Stimulated activated CD8-positive, alpha-beta memory T cell treated with anti-CD3 and anti-CD28 coated beads, Interleukin-4, amount 100 ng/mL, for 4 hours (primary cell): ENCODE measurements around the gene NPIPA5.
"Not testable (repeated sequence)": the region's sequence is repeated elsewhere in the genome, so short reads cannot be mapped to it uniquely, and the experiment has no call there.

Source experiments
- DNase-seq, 2 donors: peaks; one replicate each; pipeline ENCODE4 v3.0.0-alpha.2; 2020; ENCODE audit warnings: low read depth in 2 of 2, low spot score in 1 of 2

Gene NPIPA5

GRCh38 chr16:15393025-15393424, 14.9 kb upstream of the NPIPA5 start:
- not testable (repeated sequence) for DNase-seq

GRCh38 chr16:15389916-15390315, 11.8 kb upstream of the NPIPA5 start:
- not testable (repeated sequence) for DNase-seq

DNA sequence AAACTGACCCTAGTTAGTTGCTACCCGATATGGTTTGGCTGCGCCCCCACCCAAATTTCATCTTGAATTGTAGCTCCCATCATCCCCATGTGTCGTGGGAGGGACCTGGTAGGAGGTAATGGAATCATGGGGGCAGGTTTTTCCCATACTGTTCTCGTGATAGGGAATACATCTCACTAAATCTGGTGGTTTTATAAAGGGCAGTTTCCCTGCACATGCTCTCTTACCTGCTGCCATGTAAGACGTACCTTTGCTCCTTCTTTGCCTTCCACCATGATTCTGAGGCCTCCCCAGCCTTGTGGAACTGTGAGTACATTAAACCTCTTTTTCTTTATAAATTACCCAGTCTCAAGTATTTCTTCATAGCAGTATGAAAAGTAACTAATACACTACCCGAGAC, 10.0 kb upstream of the NPIPA5 start:
- not testable (repeated sequence) for DNase-seq

DNA sequence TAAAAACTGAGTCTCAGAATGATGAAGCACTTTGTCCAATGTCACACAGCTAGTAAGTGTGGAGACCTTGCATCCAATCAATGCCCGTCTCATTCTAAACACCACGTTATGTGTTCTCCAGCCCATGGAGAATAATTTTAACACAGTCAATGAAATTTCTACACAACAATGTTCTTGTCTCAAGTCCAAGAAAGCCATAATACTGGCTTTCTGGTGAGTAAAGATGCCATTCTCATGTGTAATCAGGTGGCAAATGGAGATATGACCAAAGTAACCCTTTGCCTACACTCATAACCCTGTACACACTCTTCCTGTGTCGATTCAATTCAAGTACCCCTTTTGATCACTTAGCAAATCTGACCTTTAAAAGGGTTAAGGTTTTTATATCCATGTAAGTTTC, 4.7 kb upstream of the NPIPA5 start:
- not testable (repeated sequence) for DNase-seq

- not testable (repeated sequence) for DNase-seq
Observed at GRCh38 chr16:15357495-15357894, 20.6 kb downstream of the NPIPA5 start.

- not testable (repeated sequence) for DNase-seq
Observed at GRCh38 chr16:15354846-15355245, 23.2 kb downstream of the NPIPA5 start.

- not testable (repeated sequence) for DNase-seq
Observed at GRCh38 chr16:15352852-15353251, 25.2 kb downstream of the NPIPA5 start.

GRCh38 chr16:15351745-15352144, 26.3 kb downstream of the NPIPA5 start:
- not testable (repeated sequence) for DNase-seq

DNA sequence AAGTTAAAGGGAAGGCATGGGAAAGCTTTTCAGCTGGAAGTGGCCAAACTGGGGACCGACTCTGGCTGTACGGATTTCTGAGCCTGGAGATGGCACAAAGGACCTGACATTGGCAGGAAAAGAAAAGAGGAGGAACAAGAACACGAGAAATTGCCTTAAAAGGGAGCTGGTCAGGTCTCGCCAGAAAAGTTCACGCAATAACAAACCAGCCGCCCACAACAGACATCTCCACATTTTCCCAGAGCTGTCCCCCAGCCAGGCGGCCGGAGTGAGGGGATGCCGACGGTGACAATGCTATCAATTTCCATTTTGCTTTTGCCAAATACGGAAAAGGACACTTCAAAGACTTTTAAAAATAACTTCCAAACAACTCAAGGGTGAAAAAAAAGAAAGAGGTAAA, 26.8 kb downstream of the NPIPA5 start:
- DNase-seq, result not testable (repeated sequence)

DNA sequence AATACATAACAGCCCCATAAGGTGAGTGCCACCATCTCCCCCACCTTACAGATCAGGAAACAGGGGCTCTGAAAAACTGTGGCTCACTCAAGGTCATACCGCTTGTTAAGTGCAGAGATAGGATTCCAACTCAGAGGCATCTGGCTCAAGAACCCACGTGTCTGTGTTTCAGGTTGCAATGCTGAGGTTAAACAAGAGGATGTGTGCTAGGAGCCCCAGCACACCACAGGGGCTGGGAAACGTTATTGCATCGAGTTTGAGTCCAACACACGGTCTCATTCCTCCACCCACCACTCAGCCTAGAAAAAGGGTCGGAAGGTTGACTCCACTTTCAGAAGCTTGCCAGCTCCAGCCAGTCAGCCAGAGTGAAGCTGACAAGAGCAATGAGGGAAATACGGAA, 29.4 kb downstream of the NPIPA5 start:
- not testable (repeated sequence) for DNase-seq

DNA sequence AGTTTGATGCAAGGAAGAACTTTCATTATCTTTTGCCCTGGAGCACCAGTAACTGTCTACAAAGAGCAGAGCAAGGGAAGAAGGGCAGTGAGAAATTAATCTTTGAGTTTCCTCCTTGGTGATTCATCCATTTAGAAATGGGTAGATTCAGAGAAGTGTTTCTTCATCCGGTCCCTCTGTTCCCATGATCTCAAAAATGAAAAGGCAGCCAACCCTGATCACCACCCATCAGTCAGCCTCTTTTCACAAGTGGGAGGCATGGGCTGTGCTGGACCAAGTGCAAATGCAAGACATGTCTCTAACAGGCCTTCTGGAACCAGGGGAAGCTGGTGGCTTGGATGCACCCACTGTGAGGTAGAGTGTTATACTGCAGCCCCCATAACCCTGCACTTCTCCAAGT, 35.8 kb downstream of the NPIPA5 start:
- not testable (repeated sequence) for DNase-seq

GRCh38 chr16:15338986-15339385, 39.1 kb downstream of the NPIPA5 start:
- not testable (repeated sequence) for DNase-seq

- DNase-seq, result not testable (repeated sequence)
Observed at GRCh38 chr16:15337974-15338605, 40.0 kb downstream of the NPIPA5 start.

GRCh38 chr16:15335609-15336008, 42.5 kb downstream of the NPIPA5 start:
- DNase-seq, result not testable (repeated sequence)

- not testable (repeated sequence) for DNase-seq
Observed at GRCh38 chr16:15333969-15334368, 44.1 kb downstream of the NPIPA5 start.

DNA sequence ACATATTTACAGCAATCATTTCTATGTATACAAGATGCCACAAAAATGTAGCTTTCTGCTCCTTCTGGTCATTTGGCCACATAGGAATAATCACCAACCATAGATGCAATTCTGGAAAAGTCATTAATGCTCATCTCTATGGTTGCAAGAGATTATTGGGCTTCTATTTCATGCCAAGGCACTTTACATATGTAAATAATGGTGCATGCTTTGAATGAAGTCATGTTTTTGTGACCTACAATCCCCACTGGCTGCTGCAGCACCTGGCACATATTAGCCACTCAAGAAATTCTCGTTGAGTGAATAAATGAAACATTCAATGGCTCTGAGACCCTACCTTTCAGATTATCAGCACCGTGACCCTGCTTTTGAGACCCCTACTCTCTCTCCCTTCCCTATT, 47.1 kb downstream of the NPIPA5 start:
- not testable (repeated sequence) for DNase-seq

GRCh38 chr16:15324954-15325353, 53.1 kb downstream of the NPIPA5 start:
- DNase-seq, result not testable (repeated sequence)

DNA sequence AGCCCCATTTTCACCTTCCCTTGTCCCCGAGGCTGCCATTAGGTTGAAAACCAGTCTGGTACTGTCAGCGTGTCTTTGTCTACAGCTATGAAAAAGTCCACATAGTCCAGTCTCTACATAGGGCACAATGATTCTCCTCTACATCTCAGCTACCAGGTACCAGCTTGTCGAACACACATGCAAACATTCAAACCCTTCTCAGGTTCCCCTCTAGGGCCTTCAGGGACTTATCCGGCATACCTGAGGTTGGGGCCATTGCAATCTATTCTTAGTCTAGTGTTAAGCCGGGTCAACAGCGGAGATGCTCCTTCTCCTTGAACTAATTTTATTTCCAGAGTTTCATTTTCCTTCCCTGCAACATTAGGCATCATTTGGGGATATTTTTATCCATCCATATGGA, 54.7 kb downstream of the NPIPA5 start:
- DNase-seq, result not testable (repeated sequence)

GRCh38 chr16:15321221-15321620, 56.9 kb downstream of the NPIPA5 start:
- not testable (repeated sequence) for DNase-seq

DNA sequence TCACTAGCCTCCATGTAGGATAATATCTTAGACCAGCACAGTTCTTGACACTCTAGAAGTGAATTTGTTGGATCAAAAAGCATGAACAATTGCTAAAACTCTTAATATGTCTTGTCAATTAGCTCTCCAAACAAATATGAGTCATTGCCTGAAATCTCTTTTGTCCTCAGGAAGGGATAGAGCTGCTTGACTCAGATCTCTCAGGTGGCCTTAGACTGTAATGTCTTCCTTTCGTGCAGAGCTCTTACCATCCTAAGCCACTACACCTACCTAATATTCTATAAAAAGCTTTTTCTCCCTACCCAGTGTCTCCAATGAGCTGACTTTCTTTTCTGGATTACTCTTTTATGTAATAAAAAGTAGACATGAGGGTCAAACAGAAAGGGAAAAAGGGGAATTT, 63.5 kb downstream of the NPIPA5 start:
- not testable (repeated sequence) for DNase-seq
